Glutamatergic neuron (in vitro differentiated cells): ENCODE results near the gene ATP6V1G1. TPM values are rescaled to one million over a fixed set of nuclear protein-coding genes. Genes with fewer than 3 reads are reported as not detected.
A peak's percentile ranks its signal among the peaks of the same experiment; 100 is the strongest.

Source experiments
- DNase-seq: peaks from one replicate; pipeline ENCODE4 v3.0.0; 2022
- H3K27ac Mint-ChIP-seq: one replicate; pipeline ENCODE4 v1.8.0; 2020; ENCODE audit warnings: mild to moderate bottlenecking, mixed read lengths, inconsistent platforms; ENCODE audit not compliant: unreplicated experiment
- H3K27me3 Mint-ChIP-seq: one replicate; pipeline ENCODE4 v1.8.0; 2020; ENCODE audit warnings: mild to moderate bottlenecking, moderate library complexity, mixed read lengths, inconsistent platforms; ENCODE audit not compliant: unreplicated experiment
- H3K36me3 Mint-ChIP-seq: one replicate; pipeline ENCODE4 v1.8.0; 2020; ENCODE audit warnings: mild to moderate bottlenecking, mixed read lengths, inconsistent platforms; ENCODE audit not compliant: unreplicated experiment
- H3K4me1 Mint-ChIP-seq: one replicate; pipeline ENCODE4 v1.8.0; 2020; ENCODE audit warnings: mild to moderate bottlenecking, low read depth, mixed read lengths, inconsistent platforms; ENCODE audit not compliant: unreplicated experiment
- H3K4me3 Mint-ChIP-seq: one replicate; pipeline ENCODE4 v1.8.0; 2020; ENCODE audit warnings: mild to moderate bottlenecking, mixed read lengths, inconsistent platforms; ENCODE audit not compliant: unreplicated experiment
- H3K9me3 Mint-ChIP-seq: one replicate; pipeline ENCODE4 v1.8.0; 2020; ENCODE audit warnings: mild to moderate bottlenecking, moderate library complexity, mixed read lengths, inconsistent platforms; ENCODE audit not compliant: unreplicated experiment
- CTCF ChIP-seq: fragments of 200-600 bp; sonication (generic); IDR thresholded peaks from one replicate; pipeline ENCODE4 v1.5.0; 2021; ENCODE audit not compliant: partially characterized antibody, unreplicated experiment
- total RNA-seq: library from RNA; stranded (reverse); fragmentation: NEBNext Ultra II Directional; extraction: Animal tissue kit (Norgen Biotek cat#: 25700); gene quantifications from one replicate; pipeline ENCODE4 v1.2.1, GENCODE V29; 2021; ENCODE audit not compliant: unreplicated experiment

Gene ATP6V1G1
- total RNA-seq, 1 donor from 2014 or later = 156 TPM

GRCh38 chr9:114546851-114547250, 40.7 kb upstream of the ATP6V1G1 start:
- H3K36me3 Mint-ChIP-seq = no peaks in the 10 kb centered on the region
- no peak overlapping the region for H3K4me3 Mint-ChIP-seq
- no peaks in the 10 kb centered on the region for H3K9me3 Mint-ChIP-seq
- H3K27ac Mint-ChIP-seq = no peak overlapping the region
- H3K27me3 Mint-ChIP-seq = no peaks in the 10 kb centered on the region
- peaks cover 5% of the 10 kb centered on the region for H3K4me1 Mint-ChIP-seq
- no peak for DNase-seq
- TF ChIP-seq CTCF = no peak

- H3K4me1 Mint-ChIP-seq = peaks cover 7% of the 10 kb centered on the region
- TF ChIP-seq CTCF = no peak
- no peak overlapping the region for H3K4me3 Mint-ChIP-seq
- DNase-seq = no peak
- H3K27me3 Mint-ChIP-seq = no peaks in the 10 kb centered on the region
- H3K27ac Mint-ChIP-seq = no peak overlapping the region
- no peaks in the 10 kb centered on the region for H3K9me3 Mint-ChIP-seq
- H3K36me3 Mint-ChIP-seq = no peaks in the 10 kb centered on the region
These were observed 37.8 kb upstream of the ATP6V1G1 start for GRCh38 chr9:114549697-114550330.

- TF ChIP-seq CTCF = no peak
- H3K4me1 Mint-ChIP-seq = peaks cover 7% of the 10 kb centered on the region
- peak overlapping the region; percentile 17 for H3K27ac Mint-ChIP-seq
- H3K9me3 Mint-ChIP-seq = peaks cover 2% of the 10 kb centered on the region
- peak; percentile 30 for DNase-seq
- no peak overlapping the region for H3K4me3 Mint-ChIP-seq
- peaks cover 2% of the 10 kb centered on the region for H3K27me3 Mint-ChIP-seq
- H3K36me3 Mint-ChIP-seq = no peaks in the 10 kb centered on the region
These were observed 35.6 kb upstream of the ATP6V1G1 start for GRCh38 chr9:114551750-114552685.

GRCh38 chr9:114552706-114553105, 34.9 kb upstream of the ATP6V1G1 start:
- Mint-ChIP-seq H3K4me3 (no peak overlapping the region), H3K27ac (no peak overlapping the region), H3K36me3 (no peaks in the 10 kb centered on the region), H3K4me1 (peaks cover 7% of the 10 kb centered on the region), H3K27me3 (peaks cover 2% of the 10 kb centered on the region), H3K9me3 (peaks cover 2% of the 10 kb centered on the region)
- no peak for TF ChIP-seq CTCF
- no peak for DNase-seq

- no peak for TF ChIP-seq CTCF
- Mint-ChIP-seq H3K4me3 (no peak overlapping the region), H3K27me3 (peaks cover 2% of the 10 kb centered on the region), H3K36me3 (no peaks in the 10 kb centered on the region), H3K27ac (no peak overlapping the region), H3K4me1 (peaks cover 9% of the 10 kb centered on the region), H3K9me3 (peaks cover 2% of the 10 kb centered on the region)
- DNase-seq = no peak
These were observed 34.4 kb upstream of the ATP6V1G1 start for GRCh38 chr9:114553202-114553601.
